ENCODE data around the gene NUBP2. TPM values are rescaled to one million over a fixed set of nuclear protein-coding genes. Genes with fewer than 3 reads are reported as not detected.

Gene NUBP2
- total RNA-seq, 1 experiment from 2014 or later: 69.4 TPM

GRCh38 chr16:1747934-1748333 is 34.8 kb upstream of the NUBP2 start:
- no peak overlapping the region for H2BK15ac ChIP-seq (ENCODE audit: low read depth, low read length)
- H3K79me1 ChIP-seq (ENCODE audit: insufficient read depth, low read depth, low read length, poor library complexity, severe bottlenecking): no peaks in the 10 kb centered on the region
- no peak overlapping the region for H3K14ac ChIP-seq (ENCODE audit: insufficient read depth, low read length)
- H4K8ac ChIP-seq (replicated peaks; ENCODE audit: insufficient read length, low read depth, low read length): no peak overlapping the region
- no peak overlapping the region for H3K4me2 ChIP-seq (ENCODE audit: insufficient read depth, insufficient read length, low read length)
- H3K18ac ChIP-seq (ENCODE audit: insufficient read length, low read depth, low read length): no peak overlapping the region
- no CpG with 5 or more reads among the region's 11 CpGs for WGBS (ENCODE audit: extremely low coverage, insufficient read length, low lambda C conversion rate)
- Mint-ChIP-seq H3K4me1 (no peaks in the 10 kb centered on the region), H3K27me3 (ENCODE audit: low read depth) (no peaks in the 10 kb centered on the region), H3K36me3 (ENCODE audit: insufficient read depth in 1 of 3, low read depth in 3 of 3) (peaks cover 3 to 32% (median 32%) of the 10 kb centered on the region in 3 experiments), H3K4me3 (no peak overlapping the region), H3K9me3 (no peaks in the 10 kb centered on the region), H3K27ac (no peak overlapping the region)
- H2AK5ac ChIP-seq (ENCODE audit: insufficient read length, low read length): no peak overlapping the region
- H2BK5ac ChIP-seq (ENCODE audit: insufficient read length, low read length): no peak overlapping the region
- H3K27me3 ChIP-seq (ENCODE audit: insufficient read depth, low read length): no peaks in the 10 kb centered on the region
- H3K56ac ChIP-seq (ENCODE audit: insufficient read length, low read depth, low read length): no peak overlapping the region
- H4K5ac ChIP-seq (ENCODE audit: insufficient read length, low read depth, low read length): no peak overlapping the region
- no peak overlapping the region for H3K9ac ChIP-seq (ENCODE audit: extremely low read depth, insufficient read length, low read length)
- DNase-seq: no peak
- H3T11ph ChIP-seq (ENCODE audit: low read length): no peak overlapping the region
- TF ChIP-seq CTCF (conservative IDR thresholded peaks at IDR 0.05): no peak
- no peaks in the 10 kb centered on the region for H3K9me3 ChIP-seq (ENCODE audit: control insufficient read depth, low read depth, low read length)
- no peak overlapping the region for H3K23ac ChIP-seq (ENCODE audit: insufficient read length, low read depth, low read length)
- H4K20me1 ChIP-seq (ENCODE audit: control insufficient read depth, insufficient read depth, insufficient read length): peaks cover 3% of the 10 kb centered on the region
- no peak overlapping the region for H2BK20ac ChIP-seq (ENCODE audit: low read depth, low read length, poor library complexity, severe bottlenecking)
- no peak overlapping the region for H2BK120ac ChIP-seq (ENCODE audit: low read depth, low read length, poor library complexity, severe bottlenecking)
- no peak overlapping the region for H2BK12ac ChIP-seq (ENCODE audit: insufficient read length, low read depth, low read length)
- no peaks in the 10 kb centered on the region for H3K79me2 ChIP-seq (ENCODE audit: insufficient read depth, low read length)
- no peak overlapping the region for H3K27ac ChIP-seq (ENCODE audit: insufficient read length, low read depth, low read length)
- no peak overlapping the region for H2AFZ ChIP-seq (ENCODE audit: low read length)
- no peak overlapping the region for H4K91ac ChIP-seq (ENCODE audit: insufficient read length, low read depth, low read length)
- H3K23me2 ChIP-seq (ENCODE audit: insufficient read length, low read depth, low read length, poor library complexity, severe bottlenecking): no peaks in the 10 kb centered on the region
- H3K4ac ChIP-seq (ENCODE audit: low read depth, low read length): no peak overlapping the region
- H3K4me1 ChIP-seq (ENCODE audit: insufficient read depth, low read length): no peaks in the 10 kb centered on the region

Data from H9 (cell line).